ENCODE measurements around the gene PSMA7.

PSMA7 gene

GRCh38 chr20:62159052-62159451, 15.9 kb upstream of the PSMA7 start:
- Histone ChIP-seq H3K4me1 (ENCODE audit: insufficient read depth, low read length, poor library complexity, severe bottlenecking) (no peaks in the 10 kb centered on the region), H4K20me1 (ENCODE audit: insufficient read depth, low read length, poor library complexity, severe bottlenecking) (peaks cover 21% of the 10 kb centered on the region), H3K4me2 (ENCODE audit: low read depth, low read length, poor library complexity, severe bottlenecking) (no peak overlapping the region), H2AFZ (ENCODE audit: low read length) (no peak overlapping the region), H3K79me2 (ENCODE audit: insufficient read depth, low read length) (peaks cover 57% of the 10 kb centered on the region), H3F3A (ENCODE audit: low read depth) (no peaks in the 10 kb centered on the region), H3K4me3 (ENCODE audit: low read length, poor library complexity, severe bottlenecking) (no peak overlapping the region), H3K27me3 (ENCODE audit: insufficient read depth, low read length, poor library complexity, severe bottlenecking) (no peaks in the 10 kb centered on the region), H3K9ac (ENCODE audit: low read depth, low read length, poor library complexity, severe bottlenecking) (no peak overlapping the region), H3K36me3 (ENCODE audit: insufficient read depth, low read length) (peaks cover 54% of the 10 kb centered on the region; the same call in 1 of the 2 replicates), H3K9me2 (replicated peaks; ENCODE audit: low read depth, low read length) (no peaks in the 10 kb centered on the region), H3K9me3 (ENCODE audit: insufficient read depth, low read depth, low read length) (no peaks in the 10 kb centered on the region)
- TF ChIP-seq EZH2phosphoT487 (IDR thresholded peaks at IDR 0.05; ENCODE audit: borderline replicate concordance) (no peak), CTCF (conservative IDR thresholded peaks at IDR 0.05; ENCODE audit: low read length) (no peak)

- peaks cover 62% of the 10 kb centered on the region for H3K79me2 ChIP-seq (ENCODE audit: insufficient read depth, low read length)
These were observed 15.3 kb upstream of the PSMA7 start for GRCh38 chr20:62158541-62158940.

GRCh38 chr20:62158088-62158400, 14.8 kb upstream of the PSMA7 start:
- Histone ChIP-seq H3K9me2 (replicated peaks; ENCODE audit: low read depth, low read length) (no peaks in the 10 kb centered on the region), H4K20me1 (ENCODE audit: insufficient read depth, low read length, poor library complexity, severe bottlenecking) (peaks cover 27% of the 10 kb centered on the region), H3K4me3 (ENCODE audit: low read length, poor library complexity, severe bottlenecking) (no peak overlapping the region), H3K27me3 (ENCODE audit: insufficient read depth, low read length, poor library complexity, severe bottlenecking) (no peaks in the 10 kb centered on the region), H3K9me3 (ENCODE audit: insufficient read depth, low read depth, low read length) (no peaks in the 10 kb centered on the region), H3K9ac (ENCODE audit: low read depth, low read length, poor library complexity, severe bottlenecking) (no peak overlapping the region), H3K36me3 (ENCODE audit: insufficient read depth, low read length) (peaks cover 56% of the 10 kb centered on the region; the same call in 1 of the 2 replicates), H3K79me2 (ENCODE audit: insufficient read depth, low read length) (peaks cover 67% of the 10 kb centered on the region), H3F3A (ENCODE audit: low read depth) (no peaks in the 10 kb centered on the region), H3K4me2 (ENCODE audit: low read depth, low read length, poor library complexity, severe bottlenecking) (no peak overlapping the region), H3K4me1 (ENCODE audit: insufficient read depth, low read length, poor library complexity, severe bottlenecking) (no peaks in the 10 kb centered on the region), H2AFZ (ENCODE audit: low read length) (no peak overlapping the region)
- no peak for TF ChIP-seq EZH2phosphoT487 (IDR thresholded peaks at IDR 0.05; ENCODE audit: borderline replicate concordance)

More at GRCh38 chr20:62158541-62158940, 15.3 kb upstream of the PSMA7 start:
- Histone ChIP-seq H3K9me2 (replicated peaks; ENCODE audit: low read depth, low read length) (no peaks in the 10 kb centered on the region), H3K27me3 (ENCODE audit: insufficient read depth, low read length, poor library complexity, severe bottlenecking) (no peaks in the 10 kb centered on the region), H3K4me2 (ENCODE audit: low read depth, low read length, poor library complexity, severe bottlenecking) (no peak overlapping the region), H3F3A (ENCODE audit: low read depth) (no peaks in the 10 kb centered on the region), H3K4me1 (ENCODE audit: insufficient read depth, low read length, poor library complexity, severe bottlenecking) (no peaks in the 10 kb centered on the region), H3K4me3 (ENCODE audit: low read length, poor library complexity, severe bottlenecking) (no peak overlapping the region), H2AFZ (ENCODE audit: low read length) (no peak overlapping the region), H3K9ac (ENCODE audit: low read depth, low read length, poor library complexity, severe bottlenecking) (no peak overlapping the region), H4K20me1 (ENCODE audit: insufficient read depth, low read length, poor library complexity, severe bottlenecking) (peaks cover 22% of the 10 kb centered on the region), H3K36me3 (ENCODE audit: insufficient read depth, low read length) (peaks cover 54% of the 10 kb centered on the region; the same call in 1 of the 2 replicates), H3K9me3 (ENCODE audit: insufficient read depth, low read depth, low read length) (no peaks in the 10 kb centered on the region)
- TF ChIP-seq EZH2phosphoT487 (IDR thresholded peaks at IDR 0.05; ENCODE audit: borderline replicate concordance) (no peak), CTCF (conservative IDR thresholded peaks at IDR 0.05; ENCODE audit: low read length) (no peak)

GRCh38 chr20:62157387-62158087, 14.3 kb upstream of the PSMA7 start:
- Histone ChIP-seq H3K9ac (ENCODE audit: low read depth, low read length, poor library complexity, severe bottlenecking) (no peak overlapping the region), H3K9me2 (replicated peaks; ENCODE audit: low read depth, low read length) (no peaks in the 10 kb centered on the region), H3K4me3 (ENCODE audit: low read length, poor library complexity, severe bottlenecking) (no peak overlapping the region), H3F3A (ENCODE audit: low read depth) (no peaks in the 10 kb centered on the region), H3K27me3 (ENCODE audit: insufficient read depth, low read length, poor library complexity, severe bottlenecking) (no peaks in the 10 kb centered on the region), H3K4me2 (ENCODE audit: low read depth, low read length, poor library complexity, severe bottlenecking) (no peak overlapping the region), H3K79me2 (ENCODE audit: insufficient read depth, low read length) (peaks cover 72% of the 10 kb centered on the region), H3K36me3 (ENCODE audit: insufficient read depth, low read length) (peaks cover 56% of the 10 kb centered on the region; the same call in 1 of the 2 replicates), H3K4me1 (ENCODE audit: insufficient read depth, low read length, poor library complexity, severe bottlenecking) (no peaks in the 10 kb centered on the region), H4K20me1 (ENCODE audit: insufficient read depth, low read length, poor library complexity, severe bottlenecking) (peaks cover 30% of the 10 kb centered on the region), H2AFZ (ENCODE audit: low read length) (no peak overlapping the region), H3K9me3 (ENCODE audit: insufficient read depth, low read depth, low read length) (no peaks in the 10 kb centered on the region)
- TF ChIP-seq EZH2phosphoT487 (IDR thresholded peaks at IDR 0.05; ENCODE audit: borderline replicate concordance) (no peak), CTCF (conservative IDR thresholded peaks at IDR 0.05; ENCODE audit: low read length) (no peak)

Data from Loucy (cell line).